Measurements from ENCODE around the gene MROH8. TPM values are rescaled to one million over a fixed set of nuclear protein-coding genes. Genes with fewer than 3 reads are reported as not detected.

MROH8 gene
- 0.70 to 1.6 TPM (median 1.4 TPM) in 5 replicates for total RNA-seq (2022; extraction: Qiagen RNA extraction)

GRCh38 chr20:37178839-37179682 lies at the start of gene MROH8, which contains the start of gene RPN2:
TSS of gene MROH8 (minus strand) at chr20:37179548.
TSS of gene RPN2 (plus strand) at chr20:37179330. CDS start at chr20:37179357, 27 bp downstream.

GRCh38 chr20:37095599-37096414 lies 83.5 kb downstream of the MROH8 start, which contains the start of gene RBL1:
TSS of gene RBL1 (minus strand) at chr20:37095997. CDS start at chr20:37095928, 69 bp downstream.

Other genes starting within 250 kb of the MROH8 start
- gene SAMHD1, start 227.8 kb downstream of the MROH8 start, total RNA-seq (2022; extraction: Qiagen RNA extraction) = 8.7 to 11.5 TPM (median 10.5 TPM) in 5 replicates
- gene RBL1, start 83.6 kb downstream of the MROH8 start, total RNA-seq (2022; extraction: Qiagen RNA extraction) = 9.9 to 14.9 TPM (median 12.5 TPM) in 5 replicates
- 259 to 271 TPM (median 261 TPM) in 5 replicates for gene RPN2, start 218 bp downstream of the MROH8 start, total RNA-seq (2022; extraction: Qiagen RNA extraction)
- not detected in 5 replicates for gene GHRH, start 82.3 kb upstream of the MROH8 start, total RNA-seq (2022; extraction: Qiagen RNA extraction)
- 78.7 to 85.7 TPM (median 81.4 TPM) in 5 replicates for gene MANBAL, start 110.1 kb upstream of the MROH8 start, total RNA-seq (2022; extraction: Qiagen RNA extraction)
- gene SRC, start 166.6 kb upstream of the MROH8 start, total RNA-seq (2022; extraction: Qiagen RNA extraction) = 84.9 to 119 TPM (median 113 TPM) in 5 replicates

Data from A549 treated with dexamethasone at 1 μM for 4 hours (cell line).